ENCODE data around the gene TSPAN3.

DNA sequence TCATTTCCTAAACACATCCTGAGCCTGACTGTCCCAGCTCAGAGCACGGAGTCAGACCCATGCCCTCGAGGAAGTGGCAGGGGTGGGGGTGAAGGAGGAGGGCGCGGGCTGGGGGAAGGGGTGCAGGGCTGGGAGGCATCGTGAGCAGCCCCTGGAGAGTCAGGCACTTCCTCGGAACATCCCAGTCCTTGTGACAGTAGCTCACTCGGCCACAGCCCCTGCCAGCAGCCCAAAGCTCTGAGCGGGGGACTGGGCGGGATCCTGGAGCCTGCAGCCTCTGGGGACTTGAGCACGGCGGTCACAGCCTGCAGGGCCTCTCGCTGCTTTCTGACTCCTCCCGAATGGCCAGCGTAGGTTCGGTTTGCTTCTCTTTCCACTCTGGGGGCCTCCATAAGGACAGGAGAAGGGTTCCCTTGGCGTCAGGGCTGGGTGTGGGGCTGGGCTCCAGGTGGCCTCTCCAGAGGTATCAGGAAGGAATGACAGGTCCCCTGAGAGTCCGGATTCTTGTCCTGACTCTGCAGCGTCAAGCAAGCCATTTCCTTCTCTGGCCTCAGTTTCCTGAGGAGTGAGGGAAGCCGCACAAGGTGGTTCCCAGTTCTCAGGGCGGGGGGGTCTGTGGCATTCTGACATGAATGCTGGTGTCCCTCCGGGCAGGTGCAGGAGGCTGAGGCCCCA is 55.1 kb downstream of the TSPAN3 start:
- TF ChIP-seq, protein P1, sequence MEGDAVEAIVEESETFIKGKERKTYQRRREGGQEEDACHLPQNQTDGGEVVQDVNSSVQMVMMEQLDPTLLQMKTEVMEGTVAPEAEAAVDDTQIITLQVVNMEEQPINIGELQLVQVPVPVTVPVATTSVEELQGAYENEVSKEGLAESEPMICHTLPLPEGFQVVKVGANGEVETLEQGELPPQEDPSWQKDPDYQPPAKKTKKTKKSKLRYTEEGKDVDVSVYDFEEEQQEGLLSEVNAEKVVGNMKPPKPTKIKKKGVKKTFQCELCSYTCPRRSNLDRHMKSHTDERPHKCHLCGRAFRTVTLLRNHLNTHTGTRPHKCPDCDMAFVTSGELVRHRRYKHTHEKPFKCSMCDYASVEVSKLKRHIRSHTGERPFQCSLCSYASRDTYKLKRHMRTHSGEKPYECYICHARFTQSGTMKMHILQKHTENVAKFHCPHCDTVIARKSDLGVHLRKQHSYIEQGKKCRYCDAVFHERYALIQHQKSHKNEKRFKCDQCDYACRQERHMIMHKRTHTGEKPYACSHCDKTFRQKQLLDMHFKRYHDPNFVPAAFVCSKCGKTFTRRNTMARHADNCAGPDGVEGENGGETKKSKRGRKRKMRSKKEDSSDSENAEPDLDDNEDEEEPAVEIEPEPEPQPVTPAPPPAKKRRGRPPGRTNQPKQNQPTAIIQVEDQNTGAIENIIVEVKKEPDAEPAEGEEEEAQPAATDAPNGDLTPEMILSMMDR (conservative IDR thresholded peaks at IDR 0.05; ENCODE audit: low read length): no peak
- no peak for TF ChIP-seq EZH2phosphoT487 (IDR thresholded peaks at IDR 0.05; ENCODE audit: borderline replicate concordance, low read depth, low read length)

Data from OCI-LY7 (cell line).